Psoas muscle (tissue), 8 donors: Measurements from ENCODE around the gene SERPINE1. TPM values are rescaled to one million over a fixed set of nuclear protein-coding genes. Genes with fewer than 3 reads are reported as not detected.
A peak's percentile ranks its signal among the peaks of the same experiment; 100 is the strongest.
"Not testable (repeated sequence)": the region's sequence is repeated elsewhere in the genome, so short reads cannot be mapped to it uniquely, and the experiment has no call there.

Source experiments
- ATAC-seq, 4 donors: fragments of 200-7000 bp; cut with Tn5 transposase; one replicate each; pipeline ENCODE4 v1.9.1; 2020; ENCODE audit warnings: moderate library complexity in 3 of 4, mild to moderate bottlenecking in 2 of 4
- DNase-seq, 2 donors: peaks; one replicate each; pipeline ENCODE4 v3.0.0-alpha.2; 2020
- H3K27ac ChIP-seq: fragments of 200-600 bp; one replicate; pipeline ENCODE4 v1.8.0; 2022
- H3K27me3 ChIP-seq, 3 donors: fragments of 200-600 bp in 1 of 3; one replicate each; pipeline versions ENCODE4 v1.6.1 to v1.8.0; 2013 to 2022; ENCODE audit warnings: low read length in 2 of 3, mild to moderate bottlenecking in 2 of 3, moderate library complexity in 1 of 3; ENCODE audit not compliant: insufficient read depth in 3 of 3
- H3K36me3 ChIP-seq, 2 donors: fragments of 200-600 bp in 1 of 2; one replicate each; pipeline versions ENCODE4 v1.6.1 to v1.8.0; 2013 to 2022; ENCODE audit warnings: low read depth in 1 of 2, mild to moderate bottlenecking in 1 of 2, moderate library complexity in 1 of 2; ENCODE audit not compliant: insufficient read depth in 1 of 2
- H3K4me1 ChIP-seq: fragments of 200-600 bp; one replicate; pipeline ENCODE4 v1.8.0; 2022
- H3K4me3 ChIP-seq: fragments of 200-600 bp; one replicate; pipeline ENCODE4 v1.8.0; 2022; ENCODE audit warnings: mild to moderate bottlenecking
- H3K9me3 ChIP-seq: fragments of 200-600 bp; one replicate; pipeline ENCODE4 v1.8.0; 2022
- WGBS, 3 donors: extraction: QIAGEN DNeasy Blood & Tissue Kit; methylation state at CpG; one replicate each; pipeline versions ENCODE4 v1.1.6 to v1.1.7; 2013; 5-methylcytosine and 5-hydroxymethylcytosine counted together
- intact Hi-C, 2 donors: fragments of 100-400 bp; cut with DNase I; formaldehyde crosslinking; loops; one replicate each; pipeline versions ENCODE4 v1.11.0 to v1.14.2; 2022
- polyA plus RNA-seq, 3 donors: library from polyadenylated mRNA; stranded (reverse); fragments of 200-250 nt; gene quantifications; one replicate each; pipeline ENCODE4 v1.2.3, GENCODE V29; 2013
- total RNA-seq, 4 donors: library from RNA; stranded (reverse); fragmentation: NEBNext Ultra II Directional in 2 of 4; extraction: Animal tissue kit (Norgen Biotek cat#: 25700) in 2 of 4; gene quantifications; one replicate each; pipeline versions ENCODE4 v1.2.1 to v1.2.4, GENCODE V29; 2021 to 2023
- TF ChIP-seq, protein P1 (sequence below): fragments of 200-600 bp; IDR thresholded peaks from one replicate; pipeline ENCODE4 v1.8.0; 2022; ENCODE audit warnings: antibody characterized with exemption
- donor health status: healthy with polysubstance abuse.
- donor health status: DM: no; HTN: no; CAD: no; lungs with moderate emphysema.
- donor health status: Bipolar disorder and iron deficiency.
- donor health status: healthy.
- donor health status: DM: yes; HTN: yes; CAD: no.
- donor health status: DM: no; HTN: no; CAD: no.
- donor health status: DM: no; HTN: no; CAD: no.
- donor health status: DM: yes; HTN: yes; CAD: no.

The SERPINE1 gene
- total and polyA plus RNA-seq, 7 donors, result 4.3 to 269 (median 7.2) TPM

DNA sequence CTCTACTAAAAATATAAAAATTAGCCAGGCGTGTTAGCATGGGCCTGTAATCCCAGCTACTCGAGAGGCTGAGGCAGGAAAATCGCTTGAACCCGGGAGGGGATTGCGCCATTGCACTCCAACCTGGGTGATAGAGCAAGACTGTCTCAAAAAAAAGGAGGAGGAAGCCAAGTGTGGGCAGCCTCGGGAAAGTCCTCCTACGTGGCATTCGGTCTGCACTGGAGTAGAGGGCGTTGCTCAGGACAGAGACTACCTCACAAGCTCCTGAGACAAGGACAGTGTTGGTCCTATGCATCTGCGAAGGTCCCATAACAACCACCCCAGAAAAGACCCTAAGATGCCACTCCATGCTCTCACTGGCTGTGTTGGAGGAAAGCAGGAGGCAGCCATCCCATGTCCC lies 10.0 kb upstream of the SERPINE1 start:
- H3K4me3 ChIP-seq, result no peak overlapping the region
- TF ChIP-seq, protein P1, sequence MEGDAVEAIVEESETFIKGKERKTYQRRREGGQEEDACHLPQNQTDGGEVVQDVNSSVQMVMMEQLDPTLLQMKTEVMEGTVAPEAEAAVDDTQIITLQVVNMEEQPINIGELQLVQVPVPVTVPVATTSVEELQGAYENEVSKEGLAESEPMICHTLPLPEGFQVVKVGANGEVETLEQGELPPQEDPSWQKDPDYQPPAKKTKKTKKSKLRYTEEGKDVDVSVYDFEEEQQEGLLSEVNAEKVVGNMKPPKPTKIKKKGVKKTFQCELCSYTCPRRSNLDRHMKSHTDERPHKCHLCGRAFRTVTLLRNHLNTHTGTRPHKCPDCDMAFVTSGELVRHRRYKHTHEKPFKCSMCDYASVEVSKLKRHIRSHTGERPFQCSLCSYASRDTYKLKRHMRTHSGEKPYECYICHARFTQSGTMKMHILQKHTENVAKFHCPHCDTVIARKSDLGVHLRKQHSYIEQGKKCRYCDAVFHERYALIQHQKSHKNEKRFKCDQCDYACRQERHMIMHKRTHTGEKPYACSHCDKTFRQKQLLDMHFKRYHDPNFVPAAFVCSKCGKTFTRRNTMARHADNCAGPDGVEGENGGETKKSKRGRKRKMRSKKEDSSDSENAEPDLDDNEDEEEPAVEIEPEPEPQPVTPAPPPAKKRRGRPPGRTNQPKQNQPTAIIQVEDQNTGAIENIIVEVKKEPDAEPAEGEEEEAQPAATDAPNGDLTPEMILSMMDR, result no peak
- peaks cover 5% of the 10 kb centered on the region for H3K4me1 ChIP-seq
- H3K27me3 ChIP-seq, result peaks cover 0 to 14% (median 0%) of the 10 kb centered on the region in 3 donors
- no peaks in the 10 kb centered on the region for H3K9me3 ChIP-seq
- DNase-seq (peak in 1 of 2 donors; percentile 24), ATAC-seq (no peak)
- intact Hi-C loops, result no loop called here
- WGBS, 3 donors, result 81 to 88% (median 82%) methylated on average over 10 of the region's 10 CpGs
- H3K36me3 ChIP-seq, result no peaks in the 10 kb centered on the region
- H3K27ac ChIP-seq, result no peak overlapping the region

DNA sequence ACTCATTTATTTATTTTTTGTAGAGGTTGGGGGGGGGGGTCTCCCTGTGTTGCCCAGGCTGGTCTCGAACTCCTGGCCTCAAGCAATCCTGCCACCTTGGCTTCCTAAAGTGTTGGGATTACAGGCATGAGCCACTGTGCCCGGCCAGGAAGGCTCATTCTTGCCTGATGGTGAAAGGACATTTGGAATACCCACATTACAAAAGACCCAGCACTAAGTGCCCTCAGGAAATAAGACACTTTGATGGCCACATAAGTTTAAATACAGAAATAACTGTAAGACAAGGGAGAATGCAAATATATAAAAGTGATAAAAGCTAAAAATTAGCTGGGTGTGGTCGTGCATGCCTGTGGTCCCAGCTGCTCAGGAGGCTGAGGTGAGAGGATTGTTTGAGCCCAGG lies 8.0 kb upstream of the SERPINE1 start:
- TF ChIP-seq, protein P1, result no peak
- intact Hi-C loops, result no loop called here
- ATAC-seq (no peak), DNase-seq (no peak)
- no peak overlapping the region for H3K27ac ChIP-seq
- WGBS, 3 donors, result 86 to 96% (median 86%) methylated on average over 3 of the region's 3 CpGs
- no peaks in the 10 kb centered on the region for H3K9me3 ChIP-seq
- H3K36me3 ChIP-seq, result no peaks in the 10 kb centered on the region
- no peak overlapping the region for H3K4me3 ChIP-seq
- H3K4me1 ChIP-seq, result peaks cover 12% of the 10 kb centered on the region
- H3K27me3 ChIP-seq, result peaks cover 0 to 33% (median 0%) of the 10 kb centered on the region in 3 donors

DNA sequence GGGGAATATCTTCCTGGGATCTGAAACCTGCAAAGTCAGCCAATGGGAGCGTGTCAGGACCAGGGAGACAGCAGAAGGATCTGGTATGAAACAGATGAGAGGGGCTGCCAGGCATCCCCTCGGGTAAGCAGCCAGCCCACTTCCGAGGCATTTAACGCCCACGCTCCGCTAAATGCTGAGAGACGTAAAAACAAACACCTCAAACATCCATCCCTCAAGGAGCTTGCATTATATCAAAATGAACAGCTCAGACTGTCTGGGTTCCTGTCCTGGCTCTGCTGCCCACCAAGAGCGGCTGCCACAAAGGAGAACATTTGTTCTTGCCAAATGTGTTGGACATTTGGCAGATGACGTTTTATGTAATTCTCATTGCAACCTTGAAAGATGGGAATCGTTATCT lies 7.0 kb upstream of the SERPINE1 start:
- WGBS, 3 donors, result 31 to 38% (median 34%) methylated on average over 10 of the region's 10 CpGs
- Histone ChIP-seq H3K36me3 (no peaks in the 10 kb centered on the region), H3K4me1 (peaks cover 12% of the 10 kb centered on the region), H3K4me3 (no peak overlapping the region), H3K27ac (no peak overlapping the region), H3K9me3 (no peaks in the 10 kb centered on the region), H3K27me3 (peaks cover 0 to 42% (median 0%) of the 10 kb centered on the region in 3 donors)
- TF ChIP-seq, protein P1, result no peak
- DNase-seq (no peak), ATAC-seq (no peak)
- intact Hi-C loops, result no loop called here

DNA sequence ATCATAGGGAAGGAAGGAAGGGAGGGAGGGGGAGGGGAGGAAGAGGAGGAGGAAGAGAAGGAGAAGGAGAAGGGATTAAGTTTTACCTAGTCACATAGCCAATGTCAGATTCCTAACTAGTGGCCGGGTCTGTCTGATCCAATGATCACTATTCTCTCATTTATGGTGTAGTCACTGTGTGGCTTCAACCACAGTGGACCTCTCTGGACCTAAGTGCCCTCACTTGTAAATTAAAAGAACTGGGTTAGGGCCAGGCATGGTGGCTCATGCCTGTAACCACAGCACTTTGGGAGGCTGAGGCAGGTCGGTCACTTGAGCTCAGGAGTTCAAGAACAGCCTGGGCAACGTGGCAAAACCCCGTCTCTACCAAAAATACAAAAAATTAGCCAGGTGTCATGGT lies 6.6 kb upstream of the SERPINE1 start:
- Histone ChIP-seq H3K4me3 (no peak overlapping the region), H3K27me3 (peaks cover 0 to 47% (median under 1%) of the 10 kb centered on the region in 3 donors), H3K27ac (no peak overlapping the region), H3K9me3 (no peaks in the 10 kb centered on the region), H3K4me1 (peaks cover 12% of the 10 kb centered on the region), H3K36me3 (no peaks in the 10 kb centered on the region)
- DNase-seq, result no peak
- intact Hi-C loops, result no loop called here
- no peak for ATAC-seq
- WGBS, 3 donors, result 68 to 78% (median 68%) methylated on average over 4 of the region's 4 CpGs
- TF ChIP-seq, protein P1, result no peak

DNA sequence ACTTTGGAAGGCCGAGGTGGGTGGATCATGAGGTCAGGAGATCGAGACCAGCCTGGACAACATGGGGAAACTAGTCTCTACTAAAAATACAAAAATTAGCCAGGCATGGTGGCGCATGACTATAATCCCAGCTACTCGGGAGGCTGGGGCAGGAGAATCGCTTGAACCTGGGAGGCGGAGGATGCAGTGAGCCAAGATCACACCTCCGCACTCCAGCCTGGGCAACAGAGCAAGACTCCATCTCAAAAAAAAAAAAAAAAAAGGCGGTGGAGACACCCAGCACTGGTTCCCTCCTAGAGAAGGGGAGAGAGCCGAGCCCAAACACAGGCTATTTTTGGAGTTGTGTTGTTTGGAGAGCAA lies 5.3 kb upstream of the SERPINE1 start:
- H3K36me3 ChIP-seq, DNase-seq: not testable (repeated sequence)
- peaks cover 12% of the 10 kb centered on the region for H3K4me1 ChIP-seq

More for the DNA sequence above, 5.3 kb upstream of the SERPINE1 start:
- H3K9me3 ChIP-seq, intact Hi-C loops, ATAC-seq, H3K27ac ChIP-seq: not testable (repeated sequence)
- WGBS, 3 donors, result 61 to 65% (median 62%) methylated on average over 8 of the region's 9 CpGs
- Histone ChIP-seq H3K4me3 (peak overlapping the region; percentile 56), H3K27me3 (peaks cover 0 to 57% (median 2%) of the 10 kb centered on the region in 3 donors)
